Urinary bladder (tissue), 4 donors: ENCODE measurements around the gene TFAP2A. TPM values are rescaled to one million over a fixed set of nuclear protein-coding genes. Genes with fewer than 3 reads are reported as not detected.

Source experiments
- DNase-seq: peaks from one replicate; pipeline ENCODE4 v3.0.0-alpha.2; 2015; ENCODE audit errors: extremely low spot score
- H3K27ac ChIP-seq: one replicate; pipeline ENCODE4 v1.5.1; 2013; ENCODE audit warnings: low read depth, mild to moderate bottlenecking, moderate library complexity
- H3K36me3 ChIP-seq: one replicate; pipeline ENCODE4 v1.6.1; 2013; ENCODE audit warnings: mild to moderate bottlenecking, moderate library complexity; ENCODE audit not compliant: insufficient read depth
- H3K4me1 ChIP-seq: one replicate; pipeline ENCODE4 v1.6.1; 2013; ENCODE audit warnings: mild to moderate bottlenecking, moderate library complexity; ENCODE audit not compliant: insufficient read depth
- H3K4me3 ChIP-seq: one replicate; pipeline ENCODE4 v1.5.1; 2013; ENCODE audit warnings: low read depth, low read length
- WGBS: extraction: QIAGEN DNeasy Blood & Tissue Kit; methylation state at CpG from one replicate; pipeline ENCODE4 v1.1.7; 2013; 5-methylcytosine and 5-hydroxymethylcytosine counted together
- polyA plus RNA-seq: library from polyadenylated mRNA; stranded (reverse); fragments of 200-250 nt; gene quantifications from one replicate; pipeline ENCODE4 v1.2.3, GENCODE V29; 2013
- total RNA-seq: library from RNA; depleted of rRNA; stranded (reverse); fragments of >200 nt; gene quantifications from one replicate; pipeline ENCODE4 v1.2.3, GENCODE V29; 2014
- donor health status: healthy with polysubstance abuse.
- donor health status: healthy.

The TFAP2A gene
- total and polyA plus RNA-seq, 2 donors: 1.1 to 1.6 TPM

GRCh38 chr6:10383331-10384090 lies 31.4 kb downstream of the TFAP2A start:
- Histone ChIP-seq H3K27ac (no peak overlapping the region), H3K36me3 (no peaks in the 10 kb centered on the region), H3K4me1 (no peaks in the 10 kb centered on the region), H3K4me3 (peak overlapping the region; percentile 15)
- DNase-seq: no peak
- WGBS: 3% methylated on average over 48 of the region's 48 CpGs

- H3K4me1 ChIP-seq: no peaks in the 10 kb centered on the region
- no peak overlapping the region for H3K4me3 ChIP-seq
- no peak overlapping the region for H3K27ac ChIP-seq
- no peak for DNase-seq
- H3K36me3 ChIP-seq: no peaks in the 10 kb centered on the region
- 18% methylated on average over 22 of the region's 22 CpGs for WGBS
Measured at GRCh38 chr6:10382728-10383330, 32.0 kb downstream of the TFAP2A start.

- DNase-seq: no peak
- no peaks in the 10 kb centered on the region for H3K36me3 ChIP-seq
- WGBS: 25% methylated on average over 15 of the region's 15 CpGs
- no peak overlapping the region for H3K4me3 ChIP-seq
- H3K4me1 ChIP-seq: no peaks in the 10 kb centered on the region
- H3K27ac ChIP-seq: no peak overlapping the region
Measured at GRCh38 chr6:10382322-10382721, 32.6 kb downstream of the TFAP2A start.

- H3K4me3 ChIP-seq: no peak overlapping the region
- DNase-seq: no peak
- H3K36me3 ChIP-seq: no peaks in the 10 kb centered on the region
- WGBS: 29% methylated on average over 26 of the region's 26 CpGs
- no peak overlapping the region for H3K27ac ChIP-seq
- H3K4me1 ChIP-seq: no peaks in the 10 kb centered on the region
Measured at GRCh38 chr6:10381830-10382208, 33.1 kb downstream of the TFAP2A start.

- no peak overlapping the region for H3K27ac ChIP-seq
- H3K36me3 ChIP-seq: no peaks in the 10 kb centered on the region
- no peak overlapping the region for H3K4me3 ChIP-seq
- 15% methylated on average over 34 of the region's 34 CpGs for WGBS
- no peaks in the 10 kb centered on the region for H3K4me1 ChIP-seq
- DNase-seq: no peak
Measured at GRCh38 chr6:10381133-10381829, 33.6 kb downstream of the TFAP2A start.

GRCh38 chr6:10375391-10375969 lies 39.4 kb downstream of the TFAP2A start:
- H3K27ac ChIP-seq: no peak overlapping the region

GRCh38 chr6:10373642-10374359 lies 41.1 kb downstream of the TFAP2A start:
- 18% methylated on average over 3 of the region's 3 CpGs for WGBS
- H3K27ac ChIP-seq: no peak overlapping the region
- no peaks in the 10 kb centered on the region for H3K36me3 ChIP-seq
- no peak for DNase-seq
- no peak overlapping the region for H3K4me3 ChIP-seq
- H3K4me1 ChIP-seq: no peaks in the 10 kb centered on the region

More at GRCh38 chr6:10375391-10375969, 39.4 kb downstream of the TFAP2A start:
- WGBS: 64% methylated on average over 4 of the region's 4 CpGs
- H3K4me1 ChIP-seq: no peaks in the 10 kb centered on the region
- H3K4me3 ChIP-seq: no peak overlapping the region
- no peaks in the 10 kb centered on the region for H3K36me3 ChIP-seq
- no peak for DNase-seq

- no peak overlapping the region for H3K27ac ChIP-seq
- 83% methylated on average over 5 of the region's 5 CpGs for WGBS
- no peak overlapping the region for H3K4me3 ChIP-seq
- no peaks in the 10 kb centered on the region for H3K4me1 ChIP-seq
- no peaks in the 10 kb centered on the region for H3K36me3 ChIP-seq
- DNase-seq: no peak
Measured at GRCh38 chr6:10369896-10370295, 45.0 kb downstream of the TFAP2A start.

GRCh38 chr6:10368861-10369260 lies 46.0 kb downstream of the TFAP2A start:
- no peak overlapping the region for H3K4me3 ChIP-seq
- no peaks in the 10 kb centered on the region for H3K36me3 ChIP-seq
- no peaks in the 10 kb centered on the region for H3K4me1 ChIP-seq
- H3K27ac ChIP-seq: no peak overlapping the region
- 56% methylated on average over 3 of the region's 3 CpGs for WGBS
- no peak for DNase-seq

GRCh38 chr6:10363911-10364310 lies 51.0 kb downstream of the TFAP2A start:
- no peaks in the 10 kb centered on the region for H3K4me1 ChIP-seq
- DNase-seq: no peak
- no peaks in the 10 kb centered on the region for H3K36me3 ChIP-seq
- no peak overlapping the region for H3K4me3 ChIP-seq
- 77% methylated on average over 6 of the region's 6 CpGs for WGBS
- no peak overlapping the region for H3K27ac ChIP-seq

GRCh38 chr6:10362300-10362699 lies 52.6 kb downstream of the TFAP2A start:
- Histone ChIP-seq H3K4me1 (no peaks in the 10 kb centered on the region), H3K4me3 (no peak overlapping the region), H3K27ac (no peak overlapping the region), H3K36me3 (no peaks in the 10 kb centered on the region)
- DNase-seq: no peak
- 74% methylated on average over 2 of the region's 2 CpGs for WGBS

- no peak overlapping the region for H3K4me3 ChIP-seq
- H3K36me3 ChIP-seq: no peaks in the 10 kb centered on the region
- no peak for DNase-seq
- 90% methylated on average over 4 of the region's 4 CpGs for WGBS
- no peaks in the 10 kb centered on the region for H3K4me1 ChIP-seq
- H3K27ac ChIP-seq: no peak overlapping the region
Measured at GRCh38 chr6:10361428-10361827, 53.4 kb downstream of the TFAP2A start.

- H3K36me3 ChIP-seq: no peaks in the 10 kb centered on the region
- no peak overlapping the region for H3K4me3 ChIP-seq
- no peaks in the 10 kb centered on the region for H3K4me1 ChIP-seq
- whole genome bisulfite sequencing: 59% methylated on average over 1 of the region's 1 CpG
- no peak for DNase-seq
- no peak overlapping the region for H3K27ac ChIP-seq
Measured at GRCh38 chr6:10359581-10359980, 55.3 kb downstream of the TFAP2A start.
